WERI-Rb-1 (cell line): ENCODE results near the gene TXNRD2.

Source experiments
- DNase-seq: peaks from one replicate; pipeline ENCODE4 v3.0.0-alpha.2; 2020
- H3K27ac ChIP-seq: fragments of 250-450 bp; sonication (Bioruptor Pico); 2 replicates; pipeline ENCODE4 v1.5.1; 2020; ENCODE audit warnings: mild to moderate bottlenecking, moderate library complexity
- H3K27me3 ChIP-seq: fragments of 250-450 bp; sonication (Bioruptor Pico); 2 replicates; pipeline ENCODE4 v1.5.1; 2021; ENCODE audit warnings: mild to moderate bottlenecking, low read depth, moderate library complexity; ENCODE audit not compliant: insufficient read depth, severe bottlenecking
- H3K36me3 ChIP-seq: fragments of 250-450 bp; sonication (Bioruptor Pico); 2 replicates; pipeline ENCODE4 v1.5.1; 2020; ENCODE audit warnings: mild to moderate bottlenecking, moderate library complexity
- H3K4me3 ChIP-seq: 2 replicates; pipeline ENCODE4 v1.5.1; 2011; ENCODE audit warnings: low read depth, mild to moderate bottlenecking, control low read depth, low read length
- H3K9me3 ChIP-seq: fragments of 250-450 bp; sonication (Bioruptor Pico); 2 replicates; pipeline ENCODE4 v1.5.1; 2021; ENCODE audit warnings: mild to moderate bottlenecking, moderate library complexity; ENCODE audit not compliant: severe bottlenecking
- TF ChIP-seq, protein P1 (sequence below): IDR thresholded peaks from 2 replicates; pipeline ENCODE4 v1.5.1; 2011; ENCODE audit warnings: low read depth, mild to moderate bottlenecking, control low read depth, inconsistent platforms, low read length

Gene TXNRD2

DNA sequence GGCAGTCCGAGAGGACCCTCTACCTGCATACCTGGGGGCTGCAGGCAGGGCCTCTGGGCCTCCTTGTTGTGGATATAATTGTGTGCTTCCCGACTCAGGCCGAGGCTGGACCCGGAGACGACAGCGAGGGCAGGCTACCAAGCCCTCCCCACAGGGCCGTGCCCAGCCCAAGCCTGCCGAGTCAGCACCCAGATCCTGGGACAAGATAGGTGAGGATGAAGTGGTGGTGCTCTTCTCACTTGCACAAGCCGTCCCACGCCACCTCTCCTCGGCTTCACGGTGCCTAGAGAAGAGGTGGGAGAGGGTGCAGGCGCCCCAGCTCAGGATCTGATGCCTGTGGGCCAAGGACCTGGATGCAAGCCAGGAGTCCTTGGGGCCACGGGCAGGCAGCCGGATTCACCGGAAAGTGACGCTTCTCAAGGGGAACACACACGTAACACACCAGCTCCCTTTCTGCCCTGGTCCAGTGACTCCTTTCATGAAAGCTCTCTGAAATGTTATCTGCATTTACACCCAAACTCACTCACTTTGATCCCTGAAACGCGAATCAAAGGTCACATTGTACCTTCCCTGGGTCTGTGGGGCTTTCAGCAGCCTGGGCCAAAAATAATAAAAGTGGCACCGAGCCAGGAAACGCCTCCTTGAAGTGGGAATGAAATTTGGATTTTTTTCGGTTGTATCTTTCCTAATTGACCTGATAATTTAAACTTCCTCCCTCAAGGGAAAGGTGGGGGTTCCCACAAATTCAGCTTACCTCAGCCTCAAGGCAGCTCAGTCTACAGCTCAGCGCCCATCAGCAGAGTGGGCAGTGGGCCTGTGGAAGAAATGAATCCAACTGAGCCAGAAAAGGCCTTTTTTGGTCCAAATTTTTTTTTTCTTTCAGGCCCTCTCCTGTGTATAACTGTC, 85.9 kb downstream of the TXNRD2 start:
- Histone ChIP-seq H3K36me3 (peaks cover 26% of the 10 kb centered on the region), H3K4me3 (peak overlapping the region; percentile 88), H3K9me3 (no peaks in the 10 kb centered on the region), H3K27me3 (no peaks in the 10 kb centered on the region), H3K27ac (peak overlapping the region; percentile 94)
- DNase-seq = no peak
- TF ChIP-seq, protein P1, sequence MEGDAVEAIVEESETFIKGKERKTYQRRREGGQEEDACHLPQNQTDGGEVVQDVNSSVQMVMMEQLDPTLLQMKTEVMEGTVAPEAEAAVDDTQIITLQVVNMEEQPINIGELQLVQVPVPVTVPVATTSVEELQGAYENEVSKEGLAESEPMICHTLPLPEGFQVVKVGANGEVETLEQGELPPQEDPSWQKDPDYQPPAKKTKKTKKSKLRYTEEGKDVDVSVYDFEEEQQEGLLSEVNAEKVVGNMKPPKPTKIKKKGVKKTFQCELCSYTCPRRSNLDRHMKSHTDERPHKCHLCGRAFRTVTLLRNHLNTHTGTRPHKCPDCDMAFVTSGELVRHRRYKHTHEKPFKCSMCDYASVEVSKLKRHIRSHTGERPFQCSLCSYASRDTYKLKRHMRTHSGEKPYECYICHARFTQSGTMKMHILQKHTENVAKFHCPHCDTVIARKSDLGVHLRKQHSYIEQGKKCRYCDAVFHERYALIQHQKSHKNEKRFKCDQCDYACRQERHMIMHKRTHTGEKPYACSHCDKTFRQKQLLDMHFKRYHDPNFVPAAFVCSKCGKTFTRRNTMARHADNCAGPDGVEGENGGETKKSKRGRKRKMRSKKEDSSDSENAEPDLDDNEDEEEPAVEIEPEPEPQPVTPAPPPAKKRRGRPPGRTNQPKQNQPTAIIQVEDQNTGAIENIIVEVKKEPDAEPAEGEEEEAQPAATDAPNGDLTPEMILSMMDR = 0 out of 2 replicates have a peak, but pooled peaks have one; percentile 0

DNA sequence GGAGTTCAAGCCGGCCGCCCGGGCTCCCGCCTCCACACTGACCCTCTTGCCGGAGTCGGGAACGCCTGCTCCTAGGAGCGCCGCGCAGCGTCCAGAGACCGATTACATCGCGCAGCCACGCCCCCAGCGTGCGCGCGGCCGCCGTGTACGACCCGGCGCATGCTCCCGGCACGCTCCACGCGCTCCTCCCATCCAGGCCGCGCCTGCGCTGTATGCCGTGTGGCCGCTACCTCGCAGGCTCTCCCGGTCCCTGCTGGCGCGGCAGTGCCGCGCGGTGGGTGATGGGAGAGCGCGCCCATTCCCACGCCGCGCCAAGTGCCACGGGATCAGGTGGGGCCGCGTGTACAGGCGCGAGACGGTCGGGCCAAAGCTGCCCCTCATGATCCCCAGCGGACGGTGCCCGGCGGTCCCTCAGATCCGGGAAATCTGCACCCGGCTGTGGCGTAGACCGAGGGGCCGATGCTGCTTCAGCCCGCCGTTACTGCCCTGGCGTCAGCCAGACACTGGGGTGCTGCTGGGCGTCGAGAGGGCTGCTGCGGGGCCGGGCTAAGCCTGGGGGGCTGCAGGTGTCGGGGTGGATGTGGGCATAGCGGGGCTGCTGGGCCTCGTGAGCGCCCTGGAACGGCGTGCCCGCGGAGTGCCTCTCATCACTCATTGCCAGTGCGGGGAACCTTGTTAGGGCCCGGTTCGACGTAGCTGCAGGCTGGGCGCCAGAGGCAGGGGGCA, 86.7 kb downstream of the TXNRD2 start, which contains the start of the genes GNB1L and RTL10:
TSS of gene GNB1L (minus strand) at position 97 of the 726 bp plus-strand sequence. CDS start 33,519 bp downstream, outside the sequence.
TSS of gene RTL10 (minus strand) at position 97 of the 726 bp plus-strand sequence. CDS start 2,613 bp downstream, outside the sequence.
- Histone ChIP-seq H3K36me3 (peaks cover 34% of the 10 kb centered on the region), H3K4me3 (peak within 1 kb of the TSS; percentile 88), H3K27me3 (no peaks in the 10 kb centered on the region), H3K27ac (peak within 1 kb of the TSS; percentile 94), H3K9me3 (no peaks in the 10 kb centered on the region)
- peak; percentile 97 for DNase-seq
- TF ChIP-seq, protein P1 = peak; percentile 20; the same call in 1 of the 2 replicates

DNA sequence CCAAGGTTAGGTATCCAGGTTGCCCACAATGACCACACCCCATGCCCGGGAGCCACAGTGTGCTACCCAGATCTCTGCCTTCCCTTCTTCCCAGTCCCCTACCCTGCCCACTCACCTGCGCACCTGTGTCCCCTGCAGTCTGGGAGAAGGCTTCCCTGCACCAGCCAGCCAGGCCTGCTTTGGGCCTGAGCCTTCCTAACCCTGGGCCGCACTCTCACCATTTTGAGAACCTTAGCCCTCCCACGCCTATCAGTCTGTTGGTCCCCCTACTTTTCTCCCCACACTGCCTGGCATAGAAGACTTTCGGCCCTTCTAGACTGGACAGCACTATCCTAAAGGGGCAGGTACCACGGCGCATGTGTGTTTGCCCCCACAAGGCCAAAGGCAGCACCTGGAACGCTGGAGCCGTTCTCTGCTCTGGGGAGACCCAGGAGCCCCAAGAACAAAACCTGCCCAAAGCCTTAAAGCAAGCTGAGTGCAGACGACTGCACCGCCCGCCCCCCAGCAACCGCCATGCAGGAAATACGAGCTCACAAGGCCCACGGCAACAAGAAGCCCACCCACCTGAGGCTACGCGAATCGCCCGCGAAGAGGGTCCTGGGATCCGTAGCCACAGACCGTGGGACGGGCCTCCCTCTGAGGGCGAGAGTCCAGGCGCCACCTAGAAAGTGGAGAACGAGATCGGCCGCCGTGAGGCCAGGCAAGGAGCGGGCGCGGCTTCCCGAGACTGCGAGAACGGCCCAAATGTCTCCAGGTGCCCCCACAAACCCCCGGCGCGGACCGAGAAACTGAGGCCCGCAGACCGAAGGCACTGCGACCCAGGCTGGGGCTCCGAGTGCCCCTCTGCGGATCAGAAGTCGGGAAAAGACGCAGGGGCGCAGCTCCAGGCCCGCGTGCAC, 87.5 kb downstream of the TXNRD2 start:
- H3K36me3 ChIP-seq = peaks cover 40% of the 10 kb centered on the region
- H3K9me3 ChIP-seq = no peaks in the 10 kb centered on the region
- TF ChIP-seq, protein P1 = no peak
- H3K4me3 ChIP-seq = peak overlapping the region; percentile 88
- H3K27me3 ChIP-seq = no peaks in the 10 kb centered on the region
- DNase-seq = no peak
- peak overlapping the region; percentile 94 for H3K27ac ChIP-seq

DNA sequence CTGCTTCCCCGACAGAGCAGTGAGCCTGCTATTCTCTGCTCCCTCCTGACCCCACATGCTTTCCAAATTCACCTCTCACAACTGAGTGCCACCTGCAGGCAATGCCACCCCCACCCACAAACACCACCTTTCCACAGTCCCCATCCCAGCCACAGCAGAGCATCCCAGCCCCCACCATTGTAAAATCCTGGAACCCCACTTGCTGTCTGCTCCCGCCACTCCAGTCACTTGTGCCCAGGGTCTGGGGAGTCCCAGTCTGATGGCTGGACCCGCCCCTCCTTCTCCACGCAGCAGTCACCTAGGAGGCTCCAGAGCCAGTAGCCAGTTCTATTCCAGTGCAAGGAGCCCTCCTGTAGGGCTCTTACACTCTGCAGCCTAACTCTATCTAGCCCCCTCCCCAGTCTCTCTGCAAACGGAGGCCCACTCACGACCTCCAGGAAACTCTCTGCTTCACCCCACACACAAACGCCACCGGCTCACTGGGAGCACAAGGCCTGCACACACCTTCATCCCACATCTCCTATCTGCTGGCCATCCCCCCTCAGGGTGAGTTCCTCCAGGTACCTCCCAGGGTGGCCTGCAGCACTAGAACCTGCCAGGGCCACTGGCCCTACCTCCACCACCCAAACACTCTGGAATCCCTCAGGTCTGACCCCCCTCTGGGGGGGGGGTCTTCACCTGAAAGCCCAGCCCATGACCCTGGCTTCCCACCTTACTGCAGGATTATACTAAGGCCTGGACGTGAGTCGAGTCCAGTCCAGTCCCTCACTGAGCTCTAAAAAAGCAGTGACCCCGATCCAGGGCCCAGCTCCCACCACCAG, 88.3 kb downstream of the TXNRD2 start:
- Histone ChIP-seq H3K9me3 (no peaks in the 10 kb centered on the region), H3K36me3 (peaks cover 40% of the 10 kb centered on the region), H3K4me3 (peak overlapping the region; percentile 88), H3K27me3 (no peaks in the 10 kb centered on the region), H3K27ac (peak overlapping the region; percentile 94; the same call in 1 of the 2 replicates)
- TF ChIP-seq, protein P1 = no peak
- DNase-seq = no peak
